HepG2 (cell line): ENCODE results near the gene WIPF2. TPM values are rescaled to one million over a fixed set of nuclear protein-coding genes. Genes with fewer than 3 reads are reported as not detected.

Source experiments
- ADNP ChIP-seq: sonication (generic); formaldehyde crosslinking; IDR thresholded peaks from 2 replicates; pipeline ENCODE4 v1.4.0; 2020; ENCODE audit warnings: missing genetic modification reagents
- AFF4 ChIP-seq: sonication (generic); formaldehyde crosslinking; IDR thresholded peaks from 2 replicates; pipeline ENCODE4 v1.4.0; 2020; ENCODE audit warnings: missing genetic modification reagents
- CENPX ChIP-seq: sonication (generic); formaldehyde crosslinking; IDR thresholded peaks from 2 replicates; pipeline ENCODE4 v1.9.0; 2021; ENCODE audit warnings: mild to moderate bottlenecking, missing genetic modification reagents, moderate library complexity
- DBP ChIP-seq: sonication (generic); formaldehyde crosslinking; IDR thresholded peaks from 2 replicates; pipeline ENCODE4 v1.4.0; 2020; ENCODE audit warnings: missing genetic modification reagents; ENCODE audit errors: not compliant biosample characterization
- ESRRA ChIP-seq: sonication (generic); formaldehyde crosslinking; IDR thresholded peaks from 2 replicates; pipeline ENCODE4 v1.5.1; 2020; ENCODE audit warnings: mild to moderate bottlenecking, low read depth, missing genetic modification reagents
- FOXO1 ChIP-seq: sonication (generic); formaldehyde crosslinking; IDR thresholded peaks from 2 replicates; pipeline ENCODE4 v1.4.0; 2020; ENCODE audit warnings: missing genetic modification reagents
- HINFP ChIP-seq: sonication (generic); formaldehyde crosslinking; IDR thresholded peaks from 2 replicates; pipeline ENCODE4 v1.4.0; 2020; ENCODE audit warnings: low read depth, mild to moderate bottlenecking, missing genetic modification reagents
- KAT7 ChIP-seq: IDR thresholded peaks from 2 replicates; pipeline ENCODE4 v1.6.1; 2018; ENCODE audit warnings: borderline replicate concordance, missing compliant biosample characterization
- KDM4B ChIP-seq: sonication (generic); formaldehyde crosslinking; IDR thresholded peaks from 2 replicates; pipeline ENCODE4 v1.4.0; 2020; ENCODE audit warnings: missing genetic modification reagents
- LCORL ChIP-seq, 2 experiments: fragments of 450-650 bp in 1 of 2; sonication (generic) in 1 of 2; formaldehyde crosslinking in 1 of 2; IDR thresholded peaks; 2 replicates each; pipeline versions ENCODE4 v1.5.0 to v1.6.1; 2017 to 2020; ENCODE audit warnings: antibody characterized with exemption in 1 of 2, missing genetic modification reagents in 1 of 2
- NFATC3 ChIP-seq: sonication (generic); formaldehyde crosslinking; IDR thresholded peaks from 2 replicates; pipeline ENCODE4 v1.5.1; 2020; ENCODE audit warnings: mild to moderate bottlenecking, missing genetic modification reagents
- NFKB2 ChIP-seq: sonication (generic); formaldehyde crosslinking; IDR thresholded peaks from 2 replicates; pipeline ENCODE4 v1.4.0; 2020; ENCODE audit warnings: missing genetic modification reagents, borderline replicate concordance
- STAG1 ChIP-seq: sonication (generic); formaldehyde crosslinking; IDR thresholded peaks from 2 replicates; pipeline ENCODE4 v1.4.0; 2020; ENCODE audit warnings: missing genetic modification reagents
- TRIM24 ChIP-seq: sonication (generic); formaldehyde crosslinking; IDR thresholded peaks from 2 replicates; pipeline ENCODE4 v1.8.0; 2022; ENCODE audit warnings: mild to moderate bottlenecking, missing genetic modification reagents
- YY1 ChIP-seq: IDR thresholded peaks from 2 replicates; pipeline ENCODE4 v1.6.1; 2011; ENCODE audit warnings: low read length, low read depth, moderate library complexity, mild to moderate bottlenecking; ENCODE audit not compliant: insufficient read depth, insufficient replicate concordance
- ZNF280D ChIP-seq: sonication (generic); formaldehyde crosslinking; IDR thresholded peaks from 2 replicates; pipeline ENCODE4 v1.5.1; 2020; ENCODE audit warnings: mild to moderate bottlenecking, missing genetic modification reagents
- ZNF556 ChIP-seq: sonication (generic); formaldehyde crosslinking; IDR thresholded peaks from 2 replicates; pipeline ENCODE4 v1.4.0; 2020; ENCODE audit warnings: mild to moderate bottlenecking, missing genetic modification reagents, borderline replicate concordance
- ZNF788 ChIP-seq: sonication (generic); formaldehyde crosslinking; IDR thresholded peaks from 2 replicates; pipeline ENCODE4 v1.5.0; 2020; ENCODE audit warnings: mild to moderate bottlenecking, missing genetic modification reagents, borderline replicate concordance
- ZNF83 ChIP-seq: sonication (generic); formaldehyde crosslinking; IDR thresholded peaks from 2 replicates; pipeline ENCODE4 v1.4.0; 2020; ENCODE audit warnings: missing genetic modification reagents, mild to moderate bottlenecking, borderline replicate concordance
- polyA plus RNA-seq, 8 experiments: library from polyadenylated mRNA; depleted of rRNA in 3 of 8; stranded (reverse) in 7 of 8; unstranded in 1 of 8; fragments of >200 nt; fragmentation: Illumina TruSeq in 4 of 8; extraction: Trizol in 4 of 8; gene quantifications; 2 replicates each; pipeline versions ENCODE4 v1.2.1 to v1.2.3, GENCODE V29; 2011 to 2016; ENCODE audit warnings: low read depth in 4 of 8, missing spikeins in 1 of 8, mixed read lengths in 1 of 8; ENCODE audit not compliant: insufficient read depth in 1 of 8
- total RNA-seq, 5 experiments: library from RNA; depleted of rRNA; stranded (reverse); fragments of >200 nt; fragmentation: Illumina TruSeq; extraction: Trizol; gene quantifications; 2 replicates each; pipeline ENCODE4 v1.2.3, GENCODE V29; 2016; ENCODE audit warnings: low read depth in 1 of 5

The WIPF2 gene
- total and polyA plus RNA-seq, 2 of the 13 experiments (the other 11 are each of a cell fraction or from before 2014, with no cell fraction given), result 7.2 to 10.8 TPM

GRCh38 chr17:40317880-40318829 lies 99.1 kb downstream of the WIPF2 start (continued):
- TF ChIP-seq AFF4 (CRISPR knock-in tag) (no peak), STAG1 (CRISPR knock-in tag) (no peak), ESRRA (CRISPR knock-in tag) (no peak), ADNP (CRISPR knock-in tag) (no peak), DBP (no peak), NFATC3 (CRISPR knock-in tag) (no peak), ZNF83 (CRISPR knock-in tag) (no peak), KDM4B (CRISPR knock-in tag) (peak; percentile 61; the same call in 1 of the 2 replicates), TRIM24 (CRISPR knock-in tag) (no peak), ZNF280D (peak; percentile 94), ZNF556 (CRISPR knock-in tag) (peak; percentile 76; the same call in 1 of the 2 replicates), FOXO1 (peak; percentile 26; the same call in 1 of the 2 replicates), KAT7 (CRISPR knock-in tag) (peak; percentile 92), YY1 (peak; percentile 94), NFKB2 (CRISPR knock-in tag) (no peak), LCORL (IDR thresholded peaks at IDR 0.05) (no peak), LCORL (CRISPR knock-in tag; IDR thresholded peaks at IDR 0.05) (0 out of 2 replicates have a peak, but pooled peaks have one; percentile 37), ZNF788 (CRISPR knock-in tag) (no peak), HINFP (CRISPR knock-in tag) (peak; percentile 75), CENPX (no peak)
